A204.1 (cell line): ENCODE measurements around the gene THBS2.

Experiments used
- FAIRE-seq: peaks from 2 replicates; lab custom pipeline; 2012; peaks lifted over from hg19 to GRCh38; lab: Jason Lieb, UNC

The THBS2 gene

DNA sequence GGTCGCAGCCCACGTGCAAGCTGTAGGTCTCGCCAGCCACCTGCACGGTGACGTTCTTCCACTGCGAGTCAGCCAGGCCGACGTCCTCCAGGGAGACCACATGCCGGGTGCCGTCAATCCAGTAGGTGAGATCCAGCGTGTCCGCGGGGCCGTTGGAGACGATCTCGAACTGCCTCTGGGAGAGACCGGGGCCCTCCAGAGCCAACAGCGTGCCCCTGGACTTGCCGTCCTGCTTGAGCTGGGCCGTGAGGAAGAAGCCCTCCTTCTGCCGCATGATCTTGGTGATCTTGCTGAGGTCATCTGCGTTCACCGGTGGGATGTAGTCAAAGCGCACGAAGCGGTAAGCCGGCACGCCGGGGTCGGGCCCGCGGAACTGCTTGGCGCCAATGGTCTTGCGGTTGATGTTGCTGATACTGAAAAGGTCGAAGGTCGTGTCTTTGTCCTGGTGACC is 5.1 kb downstream of the THBS2 start:
- no peak for FAIRE-seq

DNA sequence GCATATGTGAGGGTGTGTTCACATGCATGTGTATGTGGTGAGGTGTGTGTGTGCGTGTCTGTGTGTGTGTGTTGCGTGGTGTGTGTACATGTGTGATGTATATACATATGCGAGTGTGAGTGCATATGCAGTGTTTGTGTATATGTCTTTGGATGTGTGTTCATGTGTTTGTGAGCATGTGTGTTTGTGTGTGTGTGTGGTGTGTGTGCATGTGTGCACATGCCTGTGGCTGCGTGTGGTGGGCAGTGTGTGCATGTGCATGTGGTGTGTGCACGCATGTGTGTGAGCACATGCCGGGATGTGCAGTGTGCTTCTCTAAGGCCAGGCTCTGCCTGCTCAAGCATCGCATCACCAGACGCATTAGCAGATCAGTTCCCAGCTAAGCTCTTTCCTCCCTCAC is 5.7 kb downstream of the THBS2 start:
- FAIRE-seq = no peak

DNA sequence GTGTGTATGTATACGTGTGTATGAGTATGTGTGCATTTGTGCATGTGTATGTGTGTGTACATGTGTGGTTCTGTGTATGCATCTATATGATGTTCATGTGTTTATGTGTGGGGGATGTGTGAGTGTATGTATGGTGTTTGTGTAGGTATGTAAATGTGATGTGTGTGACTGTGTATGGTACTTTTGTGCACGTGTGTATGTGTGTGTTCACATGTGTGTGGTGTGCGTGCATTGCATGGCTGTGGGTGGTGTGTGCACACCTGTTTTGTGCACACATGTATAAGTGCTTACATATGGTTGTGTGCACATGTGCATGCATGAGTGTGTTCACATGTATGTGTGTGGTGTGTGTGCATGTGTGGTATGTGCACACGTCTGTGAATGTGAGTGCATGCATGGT is 6.2 kb downstream of the THBS2 start:
- FAIRE-seq = no peak

DNA sequence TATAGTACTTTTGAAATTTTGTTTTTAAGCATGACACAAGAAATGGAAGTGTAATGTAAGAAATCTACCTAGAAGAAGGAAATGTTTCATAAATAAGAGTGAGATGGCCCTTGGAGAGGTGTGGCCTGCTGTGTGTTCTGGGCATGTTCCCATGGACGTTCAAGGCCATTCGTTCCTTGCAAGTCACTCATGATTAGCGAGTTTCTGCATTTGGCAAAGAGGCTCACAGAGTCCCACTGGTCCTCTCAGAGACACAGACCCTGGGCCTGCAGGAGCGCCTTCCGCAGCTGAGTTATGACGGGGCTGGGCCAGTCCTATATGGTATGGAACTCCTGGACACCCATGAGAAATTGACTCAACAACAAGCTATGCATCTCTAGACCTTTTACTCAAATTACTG is 7.2 kb downstream of the THBS2 start:
- no peak for FAIRE-seq

DNA sequence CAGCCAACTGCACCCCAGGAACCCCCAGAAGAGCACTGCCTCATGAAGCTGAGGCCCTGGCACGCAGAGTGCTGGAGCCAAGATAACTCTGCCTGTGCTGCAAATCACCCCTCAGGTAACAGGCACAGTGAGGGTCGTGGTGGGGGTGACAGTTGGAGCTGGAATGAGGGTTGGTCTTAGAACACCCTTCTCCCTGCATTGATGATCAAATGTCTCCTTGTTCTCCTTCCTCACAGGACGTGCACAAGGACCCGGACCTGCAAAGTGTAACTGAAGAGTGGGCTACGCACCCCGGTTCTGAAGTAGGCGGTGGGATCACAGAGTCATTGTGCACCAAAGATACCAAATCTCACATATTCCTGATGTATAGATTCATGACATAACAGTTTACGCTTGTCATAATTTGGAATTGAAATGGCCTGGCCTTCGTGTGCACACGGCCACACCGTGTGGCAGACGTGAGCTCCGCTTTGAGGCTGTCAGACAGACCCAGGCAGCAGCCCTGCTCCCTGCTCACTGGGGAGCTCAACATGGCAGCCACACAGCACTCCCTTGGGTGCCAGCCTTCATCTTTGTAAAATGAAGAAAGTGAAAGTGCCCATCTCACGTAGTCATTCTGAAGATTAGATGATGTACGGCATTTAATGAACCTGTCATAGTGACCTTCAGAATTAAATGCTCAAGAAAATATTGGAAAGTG is 8.8 kb downstream of the THBS2 start:
- FAIRE-seq = no peak

DNA sequence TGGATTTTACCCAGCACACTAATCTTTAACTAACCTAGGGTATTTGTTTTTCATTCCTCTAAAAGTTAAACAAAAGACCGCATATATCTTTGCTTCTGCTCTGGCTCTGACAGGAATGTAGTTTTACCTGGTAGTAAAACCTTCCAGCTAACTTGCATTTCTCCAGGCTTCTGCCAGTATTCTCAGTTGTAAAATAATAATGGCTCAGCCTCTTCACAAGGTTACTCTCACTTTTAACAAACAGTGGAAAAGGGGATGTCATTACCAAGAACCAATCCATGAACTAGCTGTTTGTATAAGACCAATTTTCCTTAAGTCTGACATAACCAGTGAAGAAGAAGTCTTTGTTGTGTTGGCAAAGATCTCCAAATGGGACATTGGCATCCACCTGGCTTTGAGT is 10.0 kb downstream of the THBS2 start:
- FAIRE-seq = no peak

DNA sequence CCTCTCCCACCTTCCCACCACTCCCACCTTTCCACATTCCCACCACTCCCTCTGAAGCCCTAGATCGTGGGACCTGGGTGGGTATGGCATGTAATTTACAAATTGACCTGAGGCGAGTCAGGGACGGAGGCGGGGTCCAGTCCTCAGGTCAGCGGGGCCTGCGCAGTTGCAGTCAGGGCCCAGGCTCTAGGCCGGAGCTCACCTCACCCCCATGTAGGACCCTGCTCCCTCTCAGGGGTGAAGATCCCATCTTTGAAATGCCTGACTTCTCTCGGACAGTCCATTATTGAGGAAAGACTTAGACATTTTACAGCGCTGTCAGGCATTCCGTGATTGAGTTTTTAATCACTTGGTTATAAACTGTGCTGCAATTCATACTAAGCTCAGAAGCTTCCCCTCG is 10.5 kb downstream of the THBS2 start:
- no peak for FAIRE-seq

DNA sequence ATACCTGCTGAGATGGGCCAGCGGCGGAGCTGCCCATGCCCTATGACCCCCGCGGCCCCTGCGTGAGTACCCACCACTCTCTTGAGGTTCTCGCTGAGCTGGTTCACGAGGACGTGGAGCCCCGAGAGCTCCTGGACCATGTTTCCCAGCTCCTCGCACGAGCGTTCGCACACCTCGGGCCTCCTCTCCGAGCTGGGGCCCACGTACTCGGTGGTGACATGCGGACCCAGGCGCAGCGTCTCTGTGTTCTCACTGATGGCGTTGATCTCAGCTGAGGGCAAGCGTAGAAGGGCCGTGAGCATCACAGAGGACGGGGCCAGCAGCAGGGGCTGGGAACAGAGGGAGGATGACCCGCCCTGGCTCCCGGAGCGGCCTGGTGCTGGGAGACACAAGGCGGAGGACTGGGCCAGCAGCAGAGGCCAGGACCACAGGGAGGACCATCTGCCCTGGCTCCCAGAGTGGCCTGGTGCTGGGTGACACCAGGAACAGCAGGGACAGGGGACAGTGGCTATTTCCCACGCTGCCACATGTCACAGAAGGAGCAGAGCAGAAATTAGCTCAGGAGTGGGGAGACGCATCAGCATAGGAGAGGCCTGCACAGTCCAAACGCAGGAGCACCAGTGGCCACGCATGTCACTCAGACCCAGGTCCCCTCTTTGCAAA is 11.8 kb downstream of the THBS2 start:
- no peak for FAIRE-seq

DNA sequence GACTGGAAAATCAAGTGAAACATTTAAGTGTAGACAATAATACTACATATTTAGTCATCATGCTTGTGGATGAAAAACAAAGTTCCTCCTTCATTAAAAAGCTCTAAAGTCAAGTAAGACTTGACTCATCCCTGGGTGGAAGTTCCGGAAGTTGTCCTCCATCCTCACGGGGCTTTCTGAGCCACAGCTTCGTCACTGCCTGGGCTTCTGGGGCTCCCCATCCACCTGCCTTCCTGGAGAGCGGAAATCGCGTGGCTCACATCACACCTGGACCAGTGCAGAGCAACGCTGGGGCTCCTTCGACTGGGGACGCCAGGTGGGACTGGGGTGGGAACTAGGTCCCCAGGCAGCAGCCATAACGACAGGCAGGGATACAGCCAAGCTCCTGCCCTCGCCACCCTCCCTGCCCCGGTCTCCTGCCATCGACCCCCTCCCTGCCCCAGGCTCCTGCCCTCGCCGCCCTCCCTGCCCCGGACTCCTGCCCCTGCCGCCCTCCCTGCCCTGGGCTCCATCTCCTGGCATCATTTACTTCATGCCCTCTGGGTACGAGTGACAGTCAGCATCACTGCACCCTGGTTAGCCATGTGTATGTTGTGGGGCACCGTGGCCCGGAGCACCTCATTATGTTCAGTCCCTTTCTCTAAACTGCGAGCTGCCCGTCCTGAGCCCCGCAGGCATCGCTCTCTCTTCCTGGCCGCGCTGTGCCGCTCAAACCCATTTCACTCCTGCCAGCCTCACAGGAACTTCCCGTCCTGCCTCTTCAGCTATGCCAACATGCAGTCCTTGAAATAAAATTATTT is 12.9 kb downstream of the THBS2 start:
- no peak for FAIRE-seq

DNA sequence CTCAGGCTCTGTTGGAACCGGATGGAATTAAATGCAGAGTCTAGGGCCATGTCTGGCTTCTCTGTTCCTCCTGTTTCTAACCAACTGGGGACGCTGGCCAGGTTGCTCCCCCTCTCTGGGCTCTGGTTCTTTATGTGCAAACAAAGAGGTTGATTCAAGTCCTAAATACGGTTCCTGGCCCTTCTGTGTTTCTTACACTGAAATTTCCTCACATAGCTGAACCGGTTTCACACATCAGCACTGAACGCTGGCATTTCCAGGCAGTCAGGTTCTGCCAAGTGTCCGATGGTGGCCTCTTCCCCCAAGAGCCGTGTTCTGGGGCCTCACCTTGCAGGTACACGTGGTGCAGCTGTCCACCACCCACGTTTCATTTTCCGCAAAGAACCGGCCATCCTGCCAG is 13.5 kb downstream of the THBS2 start:
- no peak for FAIRE-seq

DNA sequence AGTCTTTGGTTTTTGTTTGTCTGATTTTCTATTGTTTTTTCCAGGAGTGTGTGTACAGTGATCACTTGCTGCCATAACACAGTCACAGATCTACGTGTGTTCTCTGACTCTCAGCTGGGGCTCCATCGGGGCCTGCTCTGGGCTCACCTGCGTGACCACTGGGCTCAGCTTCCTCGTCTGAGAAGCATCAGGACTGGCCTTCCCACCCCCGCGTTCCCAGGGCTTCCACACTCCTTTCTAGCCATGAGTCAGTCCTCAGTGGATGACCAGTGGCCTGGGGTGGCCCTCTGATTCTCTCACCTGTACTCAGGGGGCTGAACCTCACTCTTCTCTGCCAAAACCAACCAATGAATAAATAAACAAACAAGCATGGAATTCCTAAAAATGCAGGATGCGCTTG is 14.5 kb downstream of the THBS2 start:
- no peak for FAIRE-seq

DNA sequence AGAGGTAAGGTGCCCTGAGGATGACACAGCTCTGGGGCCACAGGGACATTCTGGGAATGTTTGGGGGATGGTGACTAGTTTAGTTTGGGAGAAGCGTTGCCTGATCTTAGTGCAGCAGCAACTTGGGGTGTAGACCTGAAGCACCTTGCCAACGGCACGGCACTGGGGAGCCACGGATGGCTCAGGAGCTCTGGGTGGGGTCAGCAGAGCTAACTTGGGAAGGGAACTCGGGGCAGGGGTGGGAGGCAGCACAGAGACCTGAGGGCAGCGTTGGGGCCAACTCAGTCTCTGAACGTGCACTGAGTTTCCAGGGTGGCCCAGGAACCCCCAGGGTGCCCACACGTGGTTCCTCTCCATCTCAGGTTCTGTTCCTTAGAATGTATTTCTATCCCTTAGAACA is 14.9 kb downstream of the THBS2 start:
- no peak for FAIRE-seq

DNA sequence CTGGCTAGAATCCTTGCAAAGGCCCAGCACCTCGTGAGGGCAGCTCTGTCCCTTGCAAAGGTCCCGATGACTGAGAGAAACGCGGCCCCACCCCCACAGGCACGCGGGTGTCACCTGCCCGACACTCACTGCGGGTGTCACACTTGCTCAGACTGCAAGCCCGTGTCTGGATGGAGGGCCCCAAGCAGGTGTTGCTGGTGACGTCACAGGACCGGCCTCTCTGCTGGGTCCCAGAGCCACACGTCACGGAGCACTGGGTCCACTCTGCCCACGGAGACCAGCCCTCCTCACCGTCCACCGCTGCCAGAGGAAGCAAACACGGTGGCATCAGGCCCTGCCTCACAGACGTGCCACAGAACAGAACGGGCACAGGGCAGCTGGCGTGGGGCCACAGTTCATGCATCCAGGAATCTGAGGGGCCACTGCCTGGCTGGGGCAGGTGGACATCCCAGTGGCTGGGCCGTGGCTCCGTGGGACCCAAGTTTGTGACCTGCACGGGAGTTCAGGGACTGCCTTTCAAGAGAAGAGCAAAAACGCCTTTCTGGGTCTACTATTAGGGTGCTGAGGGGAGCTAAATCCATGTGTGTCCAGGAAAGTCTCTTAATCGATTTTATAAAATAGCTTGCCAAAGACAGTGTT is 16.0 kb downstream of the THBS2 start:
- no peak for FAIRE-seq

DNA sequence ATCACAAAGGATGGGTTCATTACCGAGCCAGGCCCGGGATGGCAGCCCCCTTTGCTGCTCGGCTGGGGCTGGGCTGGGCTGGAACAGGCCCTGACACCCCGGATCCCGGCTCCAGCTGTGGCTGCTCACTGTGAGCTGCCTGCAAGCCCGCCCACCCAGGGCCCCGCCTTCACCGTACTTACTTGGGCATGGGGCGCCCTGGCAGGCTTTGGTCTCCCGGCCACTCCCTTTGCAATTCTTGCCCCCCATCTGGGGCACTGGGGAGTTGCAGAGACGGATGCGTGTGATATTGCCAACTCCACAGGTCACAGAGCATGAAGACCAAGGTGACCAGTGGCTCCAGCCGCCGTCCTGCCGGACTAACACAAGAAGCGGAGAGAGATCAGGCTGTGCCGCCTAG is 16.7 kb downstream of the THBS2 start:
- no peak for FAIRE-seq

DNA sequence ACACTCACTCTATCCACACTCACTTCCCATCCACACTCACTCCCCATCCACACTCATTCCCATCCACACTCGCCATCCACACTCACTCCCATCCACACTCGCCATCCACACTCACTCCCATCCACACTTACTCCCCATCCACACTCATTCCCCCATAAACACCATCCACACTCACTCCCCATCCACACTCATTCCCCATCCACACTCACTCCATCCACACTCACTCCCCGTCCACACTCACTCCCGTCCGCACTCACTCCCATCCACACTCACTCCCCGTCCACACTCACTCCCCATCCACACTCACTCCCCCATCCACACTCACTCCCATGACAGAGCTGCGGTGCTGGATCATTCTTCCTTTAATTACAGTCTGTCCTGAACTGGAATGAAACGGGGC is 17.1 kb downstream of the THBS2 start:
- FAIRE-seq = no peak

DNA sequence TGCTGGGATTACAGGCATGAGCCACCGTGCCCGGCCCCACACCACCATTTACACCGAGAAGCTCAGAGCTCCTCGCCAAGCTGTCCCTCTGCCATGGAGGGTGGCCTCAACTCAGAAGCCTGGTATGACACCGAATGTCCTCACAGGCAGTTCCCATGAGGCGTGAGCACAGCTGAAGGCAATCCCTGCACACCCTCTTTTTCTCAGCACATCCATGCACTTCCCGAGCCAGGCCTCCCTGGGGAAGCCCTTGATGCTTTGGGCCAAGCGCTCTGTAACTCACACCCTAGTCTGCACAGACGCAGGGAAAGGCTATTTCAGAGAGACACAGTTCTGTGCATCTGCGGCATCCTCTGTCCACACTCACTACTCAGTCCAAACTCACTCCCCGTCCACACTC is 18.4 kb downstream of the THBS2 start:
- FAIRE-seq = no peak

DNA sequence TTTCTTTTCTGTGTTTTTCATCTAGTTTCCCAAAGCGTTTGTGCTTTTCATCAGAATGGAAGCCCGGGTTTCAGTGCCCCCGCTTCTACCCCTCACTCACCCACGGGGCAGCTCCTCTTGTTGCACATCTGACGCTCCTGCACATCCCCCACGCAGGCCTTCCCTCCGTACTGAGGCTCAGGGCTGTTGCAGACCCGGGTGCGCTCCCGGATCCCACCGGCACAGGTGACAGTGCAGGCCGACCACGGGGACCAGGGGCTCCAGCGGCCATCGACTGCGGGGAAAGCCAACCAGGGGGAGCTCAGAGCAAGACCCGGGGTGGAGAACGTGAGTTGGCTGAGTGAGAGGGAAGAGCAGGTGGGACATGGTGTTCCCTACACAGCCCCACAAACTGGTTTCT is 19.0 kb downstream of the THBS2 start:
- FAIRE-seq = no peak

DNA sequence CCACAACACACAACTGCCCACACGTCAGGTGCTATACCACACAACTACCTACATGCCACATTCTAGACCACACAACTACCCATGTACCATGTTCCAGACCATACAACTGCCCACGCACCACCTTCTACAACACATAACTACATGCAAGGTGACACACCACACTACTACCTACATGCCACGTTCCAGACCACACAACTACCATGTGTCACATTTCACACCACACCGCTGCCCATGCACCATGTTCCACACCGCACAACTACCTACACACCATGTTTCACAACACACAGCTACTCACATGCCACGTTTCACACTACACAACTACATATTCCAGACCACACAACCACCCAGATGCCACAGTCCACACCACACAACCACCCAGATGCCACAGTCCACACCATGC is 19.8 kb downstream of the THBS2 start:
- no peak for FAIRE-seq

DNA sequence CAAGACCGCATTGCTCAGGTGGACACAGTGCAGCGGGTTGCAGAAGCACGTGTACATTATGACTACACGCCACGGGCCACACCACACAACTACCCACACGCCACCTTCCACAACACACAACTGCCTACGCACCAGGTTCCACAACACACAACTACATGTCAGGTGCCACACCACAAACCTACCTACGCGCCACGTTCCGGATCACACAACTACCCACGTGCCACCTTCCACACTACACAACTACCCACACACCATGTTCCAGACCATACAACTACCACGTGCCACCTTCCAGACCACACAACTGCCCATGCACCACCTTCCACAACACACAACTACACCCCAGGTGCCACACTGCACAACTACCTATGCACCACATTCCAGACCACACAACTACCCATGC is 20.5 kb downstream of the THBS2 start:
- FAIRE-seq = no peak

DNA sequence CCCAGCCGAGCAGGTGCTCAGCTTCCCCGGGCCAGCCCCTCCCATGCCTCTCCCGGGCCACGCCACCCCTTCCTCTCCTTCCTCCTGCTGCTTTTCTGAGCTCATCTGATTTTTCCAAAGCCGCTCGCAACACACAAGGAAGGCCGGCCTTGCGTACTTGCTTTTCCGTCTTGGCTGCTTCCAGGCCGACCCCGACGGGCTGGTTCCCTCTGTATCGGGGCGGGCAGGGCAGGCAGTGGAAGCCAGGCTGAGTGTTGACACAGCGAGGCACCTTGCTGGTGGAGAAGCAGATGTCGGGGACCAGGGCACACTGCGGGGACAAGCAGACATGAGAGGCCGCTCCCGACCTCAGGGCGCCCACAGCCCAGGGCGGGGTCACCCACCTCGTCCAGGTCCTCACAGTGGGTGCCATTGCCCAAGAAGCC is 21.1 kb downstream of the THBS2 start:
- no peak for FAIRE-seq

DNA sequence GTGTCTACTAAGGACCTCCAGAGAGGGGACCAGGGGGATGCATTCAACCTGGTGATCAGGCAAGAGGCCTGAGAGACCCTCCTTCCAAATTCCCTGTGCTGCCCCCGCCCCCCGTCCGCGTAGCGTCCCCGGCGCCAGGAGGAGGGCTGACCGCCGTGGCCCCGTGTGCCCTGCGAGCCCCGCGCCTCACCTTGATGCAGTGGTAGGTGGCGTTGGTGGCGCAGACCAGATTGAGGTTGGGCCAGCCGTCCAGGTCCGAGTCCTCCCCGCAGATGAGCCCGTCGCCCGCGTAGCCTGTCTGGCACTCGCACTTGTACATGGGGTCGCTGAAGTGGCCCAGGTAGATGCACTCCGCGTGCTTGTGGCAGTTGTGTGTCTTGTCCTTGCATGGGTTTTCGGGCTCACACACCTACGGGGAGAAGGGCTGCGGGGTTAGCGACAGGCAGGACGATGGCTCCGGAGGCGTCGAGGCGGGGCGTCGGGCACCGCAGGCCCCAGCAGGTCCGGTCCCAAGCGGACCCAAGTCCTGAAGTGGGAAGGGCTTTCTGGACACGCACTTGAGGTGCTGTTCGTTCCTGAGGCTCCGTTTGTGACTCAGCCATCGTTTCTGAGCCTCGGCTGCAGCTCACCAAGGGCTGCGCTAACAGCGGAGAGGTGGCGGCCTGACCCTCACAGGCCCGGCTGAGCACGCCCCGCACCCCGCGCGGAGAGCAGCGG is 21.7 kb downstream of the THBS2 start:
- no peak for FAIRE-seq
